ENCODE results near the gene IMPACT. TPM values are rescaled to one million over a fixed set of nuclear protein-coding genes. Genes with fewer than 3 reads are reported as not detected.

The IMPACT gene
- total and polyA plus RNA-seq, 2 of the 8 experiments (the other 6 are each of a cell fraction or from before 2014, with no cell fraction given), result 31.1 to 44.6 TPM

GRCh38 chr18:24380163-24380747 is 46.2 kb upstream of the IMPACT start:
- CTCF ChIA-PET (ENCODE audit: partially characterized antibody), result interaction anchor here (0.6 to 2.7 kb wide), 6 partner anchors 11 to 134 kb away, joined by 4 to 6 read pairs (median 4); partner anchors contain the start of gene OSBPL1A
- FAIRE-seq (no peak), DNase-seq (ENCODE audit: low read depth in 1 of 2, low spot score in 2 of 2) (no peak)

More at GRCh38 chr18:24380163-24380747, 46.2 kb upstream of the IMPACT start:
- H3K27ac ChIP-seq (ENCODE audit: low read depth, low read length), result peak overlapping the region; percentile 76; the same call in 1 of the 2 replicates
- no peak overlapping the region for H3K9ac ChIP-seq (replicated peaks in 1 of 4; ENCODE audit: extremely low read depth in 1 of 4, low read depth in 3 of 4, low read length in 3 of 4)
- peaks cover 0 to 2% of the 10 kb centered on the region in 2 experiments for H4K20me1 ChIP-seq (replicated peaks in 1 of 2; ENCODE audit: control insufficient read depth in 1 of 2, insufficient read depth in 2 of 2, low read length in 2 of 2)
- peak overlapping the region; percentile 60; the same call in 1 of the 2 replicates for H2BK12ac ChIP-seq (ENCODE audit: low read depth, low read length)
- no peak overlapping the region for H3K56ac ChIP-seq (replicated peaks; ENCODE audit: insufficient read length, low read depth, low read length)
- H3K18ac ChIP-seq (ENCODE audit: extremely low read depth, low read length), result peak overlapping the region; percentile 83
- H2BK20ac ChIP-seq (ENCODE audit: low read length), result no peak overlapping the region
- H3K23me2 ChIP-seq (ENCODE audit: low read depth, low read length), result 0 out of 2 replicates have a peak, but pooled peaks cover 1% of the 10 kb centered on the region
- peak overlapping the region; percentile 85; the same call in 1 of the 2 replicates for H2BK5ac ChIP-seq (ENCODE audit: low read depth, low read length)
- peaks cover 4% of the 10 kb centered on the region; the same call in 1 of the 2 replicates for H3K79me1 ChIP-seq (ENCODE audit: low read depth, low read length)
- peaks cover 4 to 13% (median 11%) of the 10 kb centered on the region in 4 experiments for H3K4me1 ChIP-seq (replicated peaks in 1 of 4; ENCODE audit: control insufficient read depth in 3 of 4, insufficient read depth in 4 of 4, low read length in 3 of 4)
- H2AFZ ChIP-seq (ENCODE audit: low read length), result no peak overlapping the region
- peak overlapping the region; percentile 41; the same call in 1 of the 2 replicates for H2AK5ac ChIP-seq (ENCODE audit: low read depth, low read length)
- H4K5ac ChIP-seq (ENCODE audit: insufficient read length, low read depth, low read length), result peak overlapping the region; percentile 34
- H3K4ac ChIP-seq (replicated peaks; ENCODE audit: insufficient read length, low read depth, low read length), result peak overlapping the region; percentile 98
- TF ChIP-seq POLR2A (IDR thresholded peaks at IDR 0.05; ENCODE audit: control extremely low read depth in 1 of 2, low read depth in 2 of 2, low read length in 2 of 2) (0 out of 3 replicates have a peak, but pooled peaks of 1 of the 2 experiments have one; percentile 30), RBBP5 (IDR thresholded peaks at IDR 0.05; ENCODE audit: borderline replicate concordance, low read depth, low read length) (no peak)
- H3K14ac ChIP-seq (ENCODE audit: insufficient read length), result no peak overlapping the region
- WGBS, 2 experiments (ENCODE audit: extremely low coverage in 1 of 2, insufficient coverage in 1 of 2, insufficient read length in 1 of 2, insufficient replicate concordance in 2 of 2, low coverage in 1 of 2, low lambda C conversion rate in 2 of 2, missing lambda C conversion rate in 1 of 2), result 56% methylated on average over 6 of the region's 6 CpGs; no CpG with 5 or more reads in 1 of the 2 experiments
- no peak overlapping the region for H3K23ac ChIP-seq (ENCODE audit: insufficient read length)
- H3K27me3 ChIP-seq (replicated peaks in 1 of 4; ENCODE audit: control insufficient read depth in 3 of 4, extremely low read depth in 1 of 4, insufficient read depth in 3 of 4, low read length in 3 of 4), result no peaks in the 10 kb centered on the region
- peak overlapping the region; percentile 90 for H2BK120ac ChIP-seq (replicated peaks; ENCODE audit: low read depth, low read length)
- H4K91ac ChIP-seq (replicated peaks; ENCODE audit: insufficient read length, low read length), result peak overlapping the region; percentile 22
- no peak overlapping the region for H2BK15ac ChIP-seq (ENCODE audit: low read length)
- no peaks in the 10 kb centered on the region for H3K9me3 ChIP-seq (ENCODE audit: insufficient read depth in 2 of 2, low read depth in 1 of 2, low read length in 1 of 2)
- peak overlapping the region; percentile 35 to 45; a peak in 3 of 4 replicates for H3K4me2 ChIP-seq (ENCODE audit: insufficient read depth in 1 of 2, low read depth in 2 of 2, low read length in 2 of 2)
- H3K4me3 ChIP-seq (ENCODE audit: extremely low read depth in 1 of 4, insufficient read depth in 2 of 4, low read depth in 3 of 4, low read length in 4 of 4), result no peak overlapping the region
- H4K8ac ChIP-seq (ENCODE audit: extremely low read depth, insufficient read depth, low read length), result no peak overlapping the region
- POLR2A ChIA-PET (ENCODE audit: partially characterized antibody), result interaction anchor here (0.7 to 3.5 kb wide), 6 partner anchors 9 to 241 kb away, joined by 3 to 20 read pairs (median 3); partner anchors contain the start of genes CABYR and OSBPL1A
- peaks cover 0 to 45% of the 10 kb centered on the region in 2 experiments; a peak in 2 of 4 replicates for H3K79me2 ChIP-seq (ENCODE audit: control insufficient read depth in 1 of 2, insufficient read depth in 2 of 2, low read length in 2 of 2)
- H3K36me3 ChIP-seq (ENCODE audit: control insufficient read depth in 2 of 4, insufficient read depth in 4 of 4, low read length in 3 of 4), result peaks cover 0 to 16% (median 2%) of the 10 kb centered on the region in 4 experiments; a peak in 4 of 8 replicates

All from H1 (cell line).